Gastroesophageal sphincter (tissue), 3 donors: ENCODE measurements around the gene ACTMAP.

ENCODE experiments used
- CTCF ChIP-seq, 4 experiments: fragments of 200-600 bp in 2 of 4; fragments of 450-650 bp in 2 of 4; sonication (generic) in 1 of 4; IDR thresholded peaks; one replicate each; pipeline ENCODE4 v1.5.1; 2017 to 2019; ENCODE audit warnings: antibody characterized with exemption in 4 of 4, mild to moderate bottlenecking in 2 of 4, moderate library complexity in 2 of 4
- EP300 ChIP-seq: sonication (generic); formaldehyde crosslinking; IDR thresholded peaks from one replicate; pipeline ENCODE4 v1.6.1; 2017; ENCODE audit warnings: antibody characterized with exemption, mild to moderate bottlenecking
- POLR2A ChIP-seq, 2 donors: fragments of 450-650 bp; IDR thresholded peaks; one replicate each; pipeline ENCODE4 v1.6.1; 2017; ENCODE audit warnings: antibody characterized with exemption in 2 of 2, mild to moderate bottlenecking in 2 of 2, moderate library complexity in 1 of 2
- POLR2AphosphoS5 ChIP-seq: sonication (generic); formaldehyde crosslinking; IDR thresholded peaks from one replicate; pipeline ENCODE4 v1.6.1; 2017; ENCODE audit warnings: antibody characterized with exemption

DNA sequence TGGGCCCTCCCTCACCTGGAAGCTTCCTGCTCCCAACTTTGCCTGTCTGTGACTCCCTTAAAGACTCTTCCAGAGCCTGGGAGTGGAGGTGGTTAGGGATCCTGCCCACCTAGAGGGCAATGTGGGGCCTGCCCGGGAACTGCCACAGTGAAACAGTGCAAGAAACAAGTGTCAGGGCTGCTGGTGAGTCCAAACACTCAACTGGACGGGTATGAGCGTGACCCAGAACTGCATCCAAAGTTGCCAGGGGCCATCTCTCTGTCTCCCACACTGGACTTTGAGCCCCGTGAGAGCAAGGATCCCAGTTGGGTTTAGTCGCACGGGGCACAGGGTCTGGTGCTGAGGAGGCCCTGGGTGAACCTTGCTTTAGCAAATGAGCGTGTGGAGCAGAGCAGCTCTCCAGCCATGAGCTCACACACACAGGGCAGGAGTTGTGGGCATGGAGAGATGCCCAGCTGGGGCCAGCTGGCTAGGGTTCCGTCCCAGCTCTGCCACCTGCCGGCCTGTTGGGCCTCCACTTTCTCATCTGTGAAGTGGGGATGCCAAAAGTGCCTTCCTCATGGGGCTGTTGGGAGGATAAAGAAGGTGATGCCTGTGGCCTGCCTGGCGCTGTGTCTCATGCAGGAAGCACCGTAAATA lies 57.0 kb downstream of the ACTMAP start:
- TF ChIP-seq POLR2AphosphoS5 = no peak
- TF ChIP-seq POLR2A (IDR thresholded peaks at IDR 0.05) = no peak
- TF ChIP-seq CTCF (IDR thresholded peaks at IDR 0.05) = no peak
- TF ChIP-seq EP300 = no peak
